IMR-90 (cell line): Measurements from ENCODE around the gene ALPI. TPM values are rescaled to one million over a fixed set of nuclear protein-coding genes. Genes with fewer than 3 reads are reported as not detected.

Experiments used
- ATAC-seq: fragments of 200-7000 bp; cut with Tn5 transposase; 2 replicates; pipeline ENCODE4 v1.9.1; 2020; ENCODE audit warnings: low read depth, mild to moderate bottlenecking, moderate library complexity
- BruUV-seq: library from RNA; stranded (reverse); fragments of 400-500 nt; replicated peaks from 2 replicates; lab custom pipeline; 2021; lab: Mats Ljungman, UMichigan
- CTCF ChIA-PET: fragments of 300-600 bp; formaldehyde crosslinking; extraction: SDS; loops from one replicate; lab custom pipeline; 2021; ENCODE audit warnings: antibody characterized with exemption; lab: Yijun Ruan, JAX
- POLR2A ChIA-PET: fragments of 300-600 bp; sonication (Branson Sonifier 250); formaldehyde crosslinking; loops from one replicate; lab custom pipeline; 2022; ENCODE audit warnings: antibody characterized with exemption; ENCODE audit not compliant: unreplicated experiment; lab: Charles Lee
- DNase-seq: peaks from one replicate; pipeline ENCODE4 v3.0.0; 2013
- H2AFZ ChIP-seq: replicated peaks from 2 replicates; pipeline ENCODE3; 2013; ENCODE audit warnings: low read length, mild to moderate bottlenecking; ENCODE audit not compliant: poor library complexity
- H2AK5ac ChIP-seq: 2 replicates; pipeline ENCODE4 v1.6.1; 2013; ENCODE audit warnings: low read depth, low read length, inconsistent platforms
- H2AK9ac ChIP-seq: replicated peaks from 2 replicates; pipeline ENCODE3; 2013; ENCODE audit warnings: mild to moderate bottlenecking, low read depth, low read length, moderate library complexity; ENCODE audit not compliant: poor library complexity
- H2BK120ac ChIP-seq: 2 replicates; pipeline ENCODE4 v1.6.1; 2013; ENCODE audit warnings: low read depth, low read length, inconsistent platforms
- H2BK15ac ChIP-seq: 3 replicates; pipeline ENCODE4 v1.6.1; 2013; ENCODE audit warnings: low read depth, low read length, inconsistent platforms
- H2BK20ac ChIP-seq: 2 replicates; pipeline ENCODE4 v1.6.1; 2013; ENCODE audit warnings: low read depth, mild to moderate bottlenecking, inconsistent platforms, low read length, moderate library complexity
- H2BK5ac ChIP-seq: 2 replicates; pipeline ENCODE4 v1.6.1; 2013; ENCODE audit warnings: mild to moderate bottlenecking, low read depth, low read length, inconsistent platforms; ENCODE audit not compliant: poor library complexity, severe bottlenecking
- H3K14ac ChIP-seq: replicated peaks from 2 replicates; pipeline ENCODE4 v1.6.1; 2013; ENCODE audit warnings: low read depth, low read length, inconsistent platforms
- H3K18ac ChIP-seq: 2 replicates; pipeline ENCODE4 v1.6.1; 2013; ENCODE audit warnings: low read depth, low read length, control low read depth
- H3K23ac ChIP-seq: 2 replicates; pipeline ENCODE4 v1.6.1; 2013; ENCODE audit warnings: low read depth, low read length, inconsistent platforms
- H3K27ac ChIP-seq: 2 replicates; pipeline ENCODE4 v1.5.1; 2013; ENCODE audit warnings: mild to moderate bottlenecking, control low read depth, low read length; ENCODE audit not compliant: insufficient read depth
- H3K27me3 ChIP-seq: 2 replicates; pipeline ENCODE4 v1.6.1; 2013; ENCODE audit warnings: low read length; ENCODE audit not compliant: control insufficient read depth, insufficient read depth
- H3K36me3 ChIP-seq: 2 replicates; pipeline ENCODE4 v1.6.1; 2013; ENCODE audit warnings: low read length, mixed read lengths; ENCODE audit not compliant: control insufficient read depth, insufficient read depth
- H3K4ac ChIP-seq: 2 replicates; pipeline ENCODE4 v1.6.1; 2013; ENCODE audit warnings: low read depth, low read length, inconsistent platforms
- H3K4me1 ChIP-seq: 2 replicates; pipeline ENCODE4 v1.6.1; 2013; ENCODE audit warnings: low read length, mixed read lengths; ENCODE audit not compliant: control insufficient read depth, insufficient read depth
- H3K4me2 ChIP-seq: 2 replicates; pipeline ENCODE4 v1.6.1; 2013; ENCODE audit warnings: low read depth, mild to moderate bottlenecking, control low read depth, low read length, moderate library complexity
- H3K4me3 ChIP-seq: 2 replicates; pipeline ENCODE4 v1.5.1; 2013; ENCODE audit warnings: low read depth, mild to moderate bottlenecking, control low read depth, low read length, moderate library complexity; ENCODE audit not compliant: insufficient read depth
- H3K56ac ChIP-seq: 2 replicates; pipeline ENCODE4 v1.6.1; 2013; ENCODE audit warnings: low read length, inconsistent platforms; ENCODE audit not compliant: insufficient read depth; ENCODE audit errors: extremely low read depth
- H3K79me1 ChIP-seq, 2 experiments: 2 replicates each; pipeline ENCODE4 v1.6.1; 2013; ENCODE audit warnings: low read length in 2 of 2, inconsistent platforms in 1 of 2, low read depth in 1 of 2
- H3K9ac ChIP-seq: 2 replicates; pipeline ENCODE4 v1.6.1; 2013; ENCODE audit warnings: low read depth, low read length, control low read depth
- H3K9me1 ChIP-seq: 2 replicates; pipeline ENCODE4 v1.6.1; 2013; ENCODE audit warnings: low read length, inconsistent platforms; ENCODE audit not compliant: insufficient read depth
- H3K9me3 ChIP-seq: 2 replicates; pipeline ENCODE4 v1.6.1; 2013; ENCODE audit warnings: low read length; ENCODE audit not compliant: control insufficient read depth, insufficient read depth
- H4K20me1 ChIP-seq: 2 replicates; pipeline ENCODE4 v1.6.1; 2013; ENCODE audit warnings: low read length, inconsistent platforms; ENCODE audit not compliant: insufficient read depth
- H4K5ac ChIP-seq: 2 replicates; pipeline ENCODE4 v1.6.1; 2013; ENCODE audit warnings: mild to moderate bottlenecking, low read depth, low read length, control low read depth
- H4K8ac ChIP-seq, 2 experiments: 2 replicates each; pipeline ENCODE4 v1.6.1; 2013; ENCODE audit warnings: low read depth in 2 of 2, low read length in 2 of 2, control low read depth in 1 of 2, inconsistent platforms in 1 of 2
- H4K91ac ChIP-seq: 2 replicates; pipeline ENCODE4 v1.6.1; 2013; ENCODE audit warnings: low read depth, low read length, inconsistent platforms; ENCODE audit not compliant: insufficient read depth
- CHD1 ChIP-seq: IDR thresholded peaks from 2 replicates; pipeline ENCODE4 v1.6.1; 2012; ENCODE audit warnings: low read depth, low read length, improper control_type of control experiment
- ELK1 ChIP-seq: fragments of 150-350 bp; IDR thresholded peaks from 2 replicates; pipeline ENCODE4 v1.6.1; 2016; ENCODE audit warnings: low read depth, mild to moderate bottlenecking, low read length, moderate library complexity, borderline replicate concordance
- MAFK ChIP-seq: IDR thresholded peaks from 2 replicates; pipeline ENCODE4 v1.6.1; 2012; ENCODE audit warnings: low read depth, low read length, improper control_type of control experiment
- MAZ ChIP-seq: IDR thresholded peaks from 2 replicates; pipeline ENCODE4 v1.6.1; 2012; ENCODE audit warnings: low read depth, mild to moderate bottlenecking, low read length, improper control_type of control experiment, moderate library complexity, borderline replicate concordance
- WGBS, 2 experiments: methylation state at CpG; one replicate each; pipeline versions ENCODE4 v1.1.5 to v1.1.7; 2013; ENCODE audit warnings: missing lambda C conversion rate in 2 of 2; ENCODE audit not compliant: insufficient read length in 1 of 2; ENCODE audit errors: extremely low coverage in 2 of 2; 5-methylcytosine and 5-hydroxymethylcytosine counted together
- dilution Hi-C: fragments of 300-500 bp; cut with HindIII; formaldehyde crosslinking; loops from one replicate; pipeline ENCODE4 v1.14.3; 2018; ENCODE audit warnings: low sequenced_read_pairs; ENCODE audit not compliant: unreplicated experiment
- in situ Hi-C: fragments of 300-500 bp; cut with MboI; formaldehyde crosslinking; loops from 3 replicates; pipeline ENCODE4 v1.14.3; 2019; ENCODE audit warnings: low sequenced_read_pairs, inconsistent platforms, mixed read lengths
- intact Hi-C: fragments of 100-400 bp; cut with micrococcal nuclease; formaldehyde crosslinking; loops from 2 replicates; pipeline ENCODE4 v1.10.0; 2022
- polyA plus RNA-seq, 3 experiments: library from polyadenylated mRNA; depleted of rRNA; stranded (reverse); fragments of >200 nt; gene quantifications; 2 replicates each; pipeline ENCODE4 v1.2.3, GENCODE V29; 2012; ENCODE audit warnings: low replicate concordance in 1 of 3
- total RNA-seq: library from RNA; depleted of rRNA; stranded (reverse); fragments of >200 nt; gene quantifications from 2 replicates; pipeline ENCODE4 v1.2.3, GENCODE V29; 2012

The ALPI gene
- total and polyA plus RNA-seq, 2 of the 4 experiments (the other 2 are of a cell fraction): not detected

GRCh38 chr2:232415138-232415690 is 40.7 kb upstream of the ALPI start:
- Histone ChIP-seq H3K9ac (no peak overlapping the region), H4K8ac (no peak overlapping the region), H4K20me1 (no peaks in the 10 kb centered on the region; the same call in 1 of the 2 replicates), H4K5ac (no peak overlapping the region), H3K4me2 (no peak overlapping the region), H3K4ac (no peak overlapping the region), H2BK20ac (no peak overlapping the region), H3K27ac (no peak overlapping the region), H3K18ac (no peak overlapping the region), H3K23ac (no peak overlapping the region), H3K27me3 (peaks cover 78% of the 10 kb centered on the region), H3K9me1 (no peaks in the 10 kb centered on the region), H2AFZ (no peak overlapping the region), H2BK15ac (no peak overlapping the region), H3K4me1 (no peaks in the 10 kb centered on the region), H3K14ac (no peak overlapping the region), H2BK5ac (no peak overlapping the region), H3K4me3 (no peak overlapping the region), H2AK5ac (no peak overlapping the region), H3K9me3 (no peaks in the 10 kb centered on the region; the same call in 1 of the 2 replicates), H4K91ac (no peak overlapping the region), H3K79me1 (no peaks in the 10 kb centered on the region), H2BK120ac (no peak overlapping the region), H3K56ac (no peak overlapping the region), H3K36me3 (no peaks in the 10 kb centered on the region), H2AK9ac (no peak overlapping the region)
- 77% methylated on average over 3 of the region's 8 CpGs; no CpG with 5 or more reads in 1 of the 2 experiments for WGBS, 2 experiments
- DNase-seq (no peak), ATAC-seq (no peak)
- dilution Hi-C loops (no loop called here), intact Hi-C loops (no loop called here), in situ Hi-C loops (no loop called here)
- ChIA-PET CTCF (no interaction called here), POLR2A (no interaction called here)
- TF ChIP-seq CHD1: no peak
- TF ChIP-seq MAFK: no peak
- no peak for TF ChIP-seq ELK1
- TF ChIP-seq MAZ: no peak
- BruUV-seq: no TSS peak
